GM13976 (cell line): ENCODE data around the gene NPAS2.

ENCODE experiments used
- DNase-seq: peaks from one replicate; pipeline ENCODE4 v3.0.0; 2012; ENCODE audit warnings: low spot score
- CTCF ChIP-seq: IDR thresholded peaks from 2 replicates; pipeline ENCODE4 v1.5.1; 2012; ENCODE audit warnings: borderline replicate concordance, mild to moderate bottlenecking; ENCODE audit not compliant: insufficient read depth; ENCODE audit errors: extremely low read depth, missing control alignments, control extremely low read depth
- in situ Hi-C: fragments of 300-500 bp; cut with MboI; formaldehyde crosslinking; loops from one replicate; pipeline ENCODE4 v1.12.0; 2022; ENCODE audit warnings: low sequenced_read_pairs, mixed read lengths, inconsistent platforms; ENCODE audit not compliant: unreplicated experiment

The NPAS2 gene

GRCh38 chr2:100935372-100935752 lies 115.4 kb downstream of the NPAS2 start:
- TF ChIP-seq CTCF, result no peak
- DNase-seq, result no peak
- in situ Hi-C loops, result no loop called here

- DNase-seq, result no peak
- in situ Hi-C loops, result no loop called here
- TF ChIP-seq CTCF, result no peak
Observed at GRCh38 chr2:100936070-100936741, 116.3 kb downstream of the NPAS2 start.

- TF ChIP-seq CTCF, result no peak
- no peak for DNase-seq
- in situ Hi-C loops, result no loop called here
Observed at GRCh38 chr2:100936972-100937542, 117.1 kb downstream of the NPAS2 start.

GRCh38 chr2:100938031-100939026 lies 118.4 kb downstream of the NPAS2 start:
- in situ Hi-C loops, result no loop called here
- no peak for DNase-seq
- no peak for TF ChIP-seq CTCF

- no peak for TF ChIP-seq CTCF
- no peak for DNase-seq
- in situ Hi-C loops, result no loop called here
Observed at GRCh38 chr2:100939445-100939844, 119.5 kb downstream of the NPAS2 start.

- TF ChIP-seq CTCF, result no peak
- in situ Hi-C loops, result no loop called here
- no peak for DNase-seq
Observed at GRCh38 chr2:100940240-100940639, 120.3 kb downstream of the NPAS2 start.
